HG02943 (cell line): ENCODE data around the gene DLG3.
A peak's percentile ranks its signal among the peaks of the same experiment; 100 is the strongest.

Experiments
- ATAC-seq: cut with Tn5 transposase; IDR thresholded peaks from one replicate; pipeline ENCODE4 v1.9.1; 2021; ENCODE audit warnings: mild to moderate bottlenecking, low read depth, moderate library complexity; ENCODE audit not compliant: unreplicated experiment

The DLG3 gene

GRCh38 chrX:70437011-70437410 is 7.6 kb upstream of the DLG3 start:
- ATAC-seq: no peak

GRCh38 chrX:70437921-70438665 is 6.5 kb upstream of the DLG3 start:
- ATAC-seq: no peak

- no peak for ATAC-seq
These were observed 5.6 kb upstream of the DLG3 start for GRCh38 chrX:70439016-70439415.

- no peak for ATAC-seq
These were observed 2.4 kb upstream of the DLG3 start for GRCh38 chrX:70442224-70442623.

- ATAC-seq: no peak
These were observed 466 bp downstream of the DLG3 start for GRCh38 chrX:70444946-70445656.

- ATAC-seq: no peak
These were observed 1.3 kb downstream of the DLG3 start for GRCh38 chrX:70445951-70446350.

GRCh38 chrX:70446380-70447350 is 2.0 kb downstream of the DLG3 start:
- no peak for ATAC-seq

GRCh38 chrX:70449457-70449966 is 4.9 kb downstream of the DLG3 start:
- no peak for ATAC-seq

- peak; percentile 43 for ATAC-seq
These were observed 7.6 kb downstream of the DLG3 start for GRCh38 chrX:70452143-70452733.

- ATAC-seq: no peak
These were observed 8.5 kb downstream of the DLG3 start for GRCh38 chrX:70453024-70453618.

- no peak for ATAC-seq
These were observed 10.1 kb downstream of the DLG3 start for GRCh38 chrX:70454441-70455365.

GRCh38 chrX:70455366-70456202 is 10.9 kb downstream of the DLG3 start:
- no peak for ATAC-seq

GRCh38 chrX:70456256-70456655 is 11.6 kb downstream of the DLG3 start:
- ATAC-seq: no peak

- ATAC-seq: no peak
These were observed 16.4 kb downstream of the DLG3 start for GRCh38 chrX:70461026-70461425.

GRCh38 chrX:70464051-70464450 is 19.4 kb downstream of the DLG3 start:
- no peak for ATAC-seq

GRCh38 chrX:70466968-70467367 is 22.3 kb downstream of the DLG3 start:
- ATAC-seq: no peak

- ATAC-seq: no peak
These were observed 24.1 kb downstream of the DLG3 start for GRCh38 chrX:70468709-70469108.

- ATAC-seq: no peak
These were observed 26.2 kb downstream of the DLG3 start for GRCh38 chrX:70470850-70471289.
